Neural cell (in vitro differentiated cells): Measurements from ENCODE around the gene SLC36A1. TPM values are rescaled to one million over a fixed set of nuclear protein-coding genes. Genes with fewer than 3 reads are reported as not detected.

ENCODE experiments used
- H2AFZ ChIP-seq: fragments of 200-600, 300-800 bp; sonication (generic), shearing (Covaris generic); 2 replicates; pipeline ENCODE4 v1.6.0; 2014; ENCODE audit warnings: low read depth, mild to moderate bottlenecking, antibody characterized with exemption, low read length, moderate library complexity
- H3F3A ChIP-seq: fragments of 200-600 bp; shearing (Covaris generic); 2 replicates; pipeline ENCODE4 v1.6.1; 2016; ENCODE audit warnings: mild to moderate bottlenecking, moderate library complexity, mixed read lengths, antibody characterized with exemption, low read length; ENCODE audit not compliant: insufficient read depth, poor library complexity, severe bottlenecking
- H3K27ac ChIP-seq: fragments of 200-600, 300-800 bp; sonication (generic), shearing (Covaris generic); 2 replicates; pipeline ENCODE4 v1.5.1; 2014; ENCODE audit warnings: mild to moderate bottlenecking, low read length, moderate library complexity
- H3K27me3 ChIP-seq: fragments of 300-800, 200-600 bp; sonication (generic), shearing (Covaris generic); 2 replicates; pipeline ENCODE4 v1.6.0; 2014; ENCODE audit warnings: mild to moderate bottlenecking, low read depth, low read length, moderate library complexity; ENCODE audit not compliant: insufficient read depth
- H3K36me3 ChIP-seq: fragments of 300-800, 200-600 bp; sonication (generic), shearing (Covaris generic); 2 replicates; pipeline ENCODE4 v1.5.1; 2014; ENCODE audit warnings: mild to moderate bottlenecking, antibody characterized with exemption, low read length, moderate library complexity; ENCODE audit not compliant: insufficient read depth
- H3K4me2 ChIP-seq: fragments of 300-800, 200-600 bp; sonication (generic), shearing (Covaris generic); 2 replicates; pipeline ENCODE4 v1.6.0; 2014; ENCODE audit warnings: mild to moderate bottlenecking, low read length
- H3K4me3 ChIP-seq: fragments of 300-800, 200-600 bp; sonication (generic), shearing (Covaris generic); 2 replicates; pipeline ENCODE4 v1.5.1; 2014; ENCODE audit warnings: mild to moderate bottlenecking, low read length, moderate library complexity
- H3K79me2 ChIP-seq: fragments of 200-600 bp; shearing (Covaris generic); replicated peaks from 2 replicates; pipeline ENCODE4 v1.6.0; 2014; ENCODE audit warnings: mild to moderate bottlenecking, low read length, moderate library complexity; ENCODE audit not compliant: insufficient read depth
- H3K9ac ChIP-seq: fragments of 300-800, 200-600 bp; sonication (generic), shearing (Covaris generic); 2 replicates; pipeline ENCODE4 v1.6.1; 2016; ENCODE audit warnings: mild to moderate bottlenecking, low read length, mixed read lengths
- H3K9me2 ChIP-seq: fragments of 200-600 bp; shearing (Covaris generic); 2 replicates; pipeline ENCODE4 v1.6.1; 2016; ENCODE audit warnings: mild to moderate bottlenecking, low read length, mixed read lengths; ENCODE audit not compliant: insufficient read depth
- H3K9me3 ChIP-seq: fragments of 200-600, 300-800 bp; sonication (generic), shearing (Covaris generic); 2 replicates; pipeline ENCODE4 v1.6.1; 2016; ENCODE audit warnings: mild to moderate bottlenecking, mixed run types, low read length, moderate library complexity, mixed read lengths
- H4K20me1 ChIP-seq: fragments of 200-600 bp; shearing (Covaris generic); 2 replicates; pipeline ENCODE4 v1.6.1; 2016; ENCODE audit warnings: mild to moderate bottlenecking, mixed run types; ENCODE audit not compliant: insufficient read depth
- CTCF ChIP-seq: fragments of 450-650 bp; IDR thresholded peaks from 2 replicates; pipeline ENCODE4 v1.5.1; 2014; ENCODE audit warnings: antibody characterized with exemption, mild to moderate bottlenecking, moderate library complexity; ENCODE audit not compliant: poor library complexity, severe bottlenecking
- EP300 ChIP-seq: fragments of 450-650 bp; conservative IDR thresholded peaks from 2 replicates; pipeline ENCODE4 v1.6.1; 2014; ENCODE audit warnings: antibody characterized with exemption, mild to moderate bottlenecking, moderate library complexity; ENCODE audit not compliant: poor library complexity, severe bottlenecking
- EZH2 ChIP-seq: fragments of 200-600, 300-800 bp; shearing (Covaris generic), sonication (generic); IDR thresholded peaks from 2 replicates; pipeline ENCODE4 v1.6.1; 2014; ENCODE audit warnings: antibody characterized with exemption, low read length, borderline replicate concordance, mild to moderate bottlenecking; ENCODE audit not compliant: insufficient read depth, poor library complexity, severe bottlenecking
- MXI1 ChIP-seq: fragments of 450-650 bp; conservative IDR thresholded peaks from 2 replicates; pipeline ENCODE4 v1.6.1; 2014; ENCODE audit warnings: antibody characterized with exemption, mild to moderate bottlenecking; ENCODE audit not compliant: poor library complexity, severe bottlenecking
- POLR2AphosphoS5 ChIP-seq: IDR thresholded peaks from 2 replicates; pipeline ENCODE4 v1.6.1; 2012
- RAD21 ChIP-seq: fragments of 450-650 bp; conservative IDR thresholded peaks from 2 replicates; pipeline ENCODE4 v1.6.1; 2014; ENCODE audit warnings: antibody characterized with exemption, mild to moderate bottlenecking, moderate library complexity
- SMC3 ChIP-seq: fragments of 450-650 bp; conservative IDR thresholded peaks from 2 replicates; pipeline ENCODE4 v1.6.1; 2014; ENCODE audit warnings: antibody characterized with exemption, mild to moderate bottlenecking, moderate library complexity; ENCODE audit not compliant: poor library complexity
- TAF1 ChIP-seq: IDR thresholded peaks from 2 replicates; pipeline ENCODE4 v1.6.1; 2012; ENCODE audit warnings: low read depth
- polyA plus RNA-seq: library from polyadenylated mRNA; depleted of rRNA; stranded (reverse); fragments of >200 nt; gene quantifications from 2 replicates; pipeline ENCODE4 v1.2.3, GENCODE V29; 2014
- TF ChIP-seq, protein P1 (sequence below): IDR thresholded peaks from 2 replicates; pipeline ENCODE4 v1.6.1; 2012; ENCODE audit warnings: borderline replicate concordance

The SLC36A1 gene
- polyA plus RNA-seq, 1 donor from 2014 or later = 5.3 TPM

DNA sequence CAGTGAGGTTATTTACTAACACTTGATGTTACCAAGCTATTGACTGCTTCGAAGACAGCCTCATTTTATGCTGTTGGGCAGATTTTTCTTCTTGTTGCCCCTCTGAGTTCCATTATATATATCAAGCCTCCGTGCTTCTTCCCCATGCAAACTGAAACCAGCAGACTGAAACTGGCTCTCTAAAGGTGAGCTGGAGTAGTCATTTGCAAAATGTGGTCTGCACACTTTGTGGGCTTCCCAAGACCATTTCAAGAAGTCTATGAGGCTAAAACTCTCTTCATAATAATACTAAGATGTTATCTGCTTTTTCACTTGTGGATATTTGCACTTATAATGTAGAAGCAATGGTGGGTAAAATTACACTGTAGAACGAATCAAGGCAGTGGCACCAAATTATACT is 13.9 kb downstream of the SLC36A1 start:
- Histone ChIP-seq H3K9ac (no peak overlapping the region), H2AFZ (no peak overlapping the region), H4K20me1 (no peaks in the 10 kb centered on the region), H3K27me3 (no peaks in the 10 kb centered on the region), H3K9me2 (no peaks in the 10 kb centered on the region), H3K9me3 (no peaks in the 10 kb centered on the region), H3K4me2 (no peak overlapping the region), H3F3A (no peaks in the 10 kb centered on the region), H3K27ac (no peak overlapping the region), H3K4me3 (no peak overlapping the region), H3K79me2 (no peaks in the 10 kb centered on the region), H3K36me3 (no peaks in the 10 kb centered on the region)
- TF ChIP-seq MXI1 (no peak), EZH2 (no peak), SMC3 (no peak), RAD21 (no peak)

DNA sequence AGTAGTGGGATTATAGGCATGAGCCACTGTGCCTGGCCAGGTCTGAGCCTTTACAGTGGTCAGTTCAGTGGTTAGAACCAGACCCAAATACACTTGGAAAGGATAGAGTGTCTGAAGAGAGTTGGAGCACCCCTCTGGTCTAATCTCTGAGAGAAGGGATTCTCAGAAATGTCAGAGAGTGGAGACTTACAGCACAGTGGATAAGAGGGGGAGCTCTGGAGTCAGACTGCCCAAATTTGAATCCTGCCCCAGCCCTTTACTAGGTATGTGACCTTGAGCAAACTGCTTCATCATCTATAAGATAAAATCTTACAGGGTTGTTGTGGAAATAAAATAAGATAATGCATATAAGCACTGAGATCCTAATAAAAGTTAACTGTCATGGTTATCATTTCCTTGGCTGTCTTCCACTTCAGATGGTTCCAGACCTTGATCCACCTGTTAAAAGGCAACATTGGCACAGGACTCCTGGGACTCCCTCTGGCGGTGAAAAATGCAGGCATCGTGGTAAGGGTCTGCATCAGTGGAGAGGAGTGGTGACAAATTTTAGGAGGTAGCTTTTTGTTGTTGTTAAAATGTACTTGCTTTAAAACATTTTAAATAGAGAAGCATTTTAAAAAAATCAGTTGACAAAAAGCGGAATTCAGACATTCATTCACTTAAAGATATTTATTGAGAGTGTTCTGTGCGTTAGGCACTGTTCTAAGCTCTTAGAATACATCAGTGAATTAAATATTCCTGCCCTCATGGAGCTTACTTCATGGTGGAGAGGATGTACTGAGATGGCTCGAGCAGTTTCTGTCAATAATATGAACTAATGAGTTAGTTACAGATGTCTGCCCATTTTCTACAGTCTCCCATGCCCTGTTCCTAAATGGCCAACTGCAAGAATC is 16.0 kb downstream of the SLC36A1 start:
- no peaks in the 10 kb centered on the region for H3K36me3 ChIP-seq
- no peaks in the 10 kb centered on the region for H3K9me2 ChIP-seq
- H3K9me3 ChIP-seq = no peaks in the 10 kb centered on the region
- TF ChIP-seq CTCF = peak; percentile 31
- no peak for TF ChIP-seq POLR2AphosphoS5
- no peak overlapping the region for H3K9ac ChIP-seq
- no peak overlapping the region for H3K4me3 ChIP-seq
- no peaks in the 10 kb centered on the region for H3K79me2 ChIP-seq
- H2AFZ ChIP-seq = no peak overlapping the region
- no peaks in the 10 kb centered on the region for H3F3A ChIP-seq
- H3K27me3 ChIP-seq = no peaks in the 10 kb centered on the region
- no peak overlapping the region for H3K4me2 ChIP-seq
- no peaks in the 10 kb centered on the region for H4K20me1 ChIP-seq
- H3K27ac ChIP-seq = no peak overlapping the region

GRCh38 chr5:151464101-151464500 is 16.7 kb downstream of the SLC36A1 start:
- H2AFZ ChIP-seq = no peak overlapping the region
- H3K4me2 ChIP-seq = no peak overlapping the region
- H3K79me2 ChIP-seq = no peaks in the 10 kb centered on the region
- no peaks in the 10 kb centered on the region for H4K20me1 ChIP-seq
- H3K9ac ChIP-seq = no peak overlapping the region
- H3K27me3 ChIP-seq = no peaks in the 10 kb centered on the region
- H3K36me3 ChIP-seq = no peaks in the 10 kb centered on the region
- no peaks in the 10 kb centered on the region for H3K9me3 ChIP-seq
- TF ChIP-seq, protein P1, sequence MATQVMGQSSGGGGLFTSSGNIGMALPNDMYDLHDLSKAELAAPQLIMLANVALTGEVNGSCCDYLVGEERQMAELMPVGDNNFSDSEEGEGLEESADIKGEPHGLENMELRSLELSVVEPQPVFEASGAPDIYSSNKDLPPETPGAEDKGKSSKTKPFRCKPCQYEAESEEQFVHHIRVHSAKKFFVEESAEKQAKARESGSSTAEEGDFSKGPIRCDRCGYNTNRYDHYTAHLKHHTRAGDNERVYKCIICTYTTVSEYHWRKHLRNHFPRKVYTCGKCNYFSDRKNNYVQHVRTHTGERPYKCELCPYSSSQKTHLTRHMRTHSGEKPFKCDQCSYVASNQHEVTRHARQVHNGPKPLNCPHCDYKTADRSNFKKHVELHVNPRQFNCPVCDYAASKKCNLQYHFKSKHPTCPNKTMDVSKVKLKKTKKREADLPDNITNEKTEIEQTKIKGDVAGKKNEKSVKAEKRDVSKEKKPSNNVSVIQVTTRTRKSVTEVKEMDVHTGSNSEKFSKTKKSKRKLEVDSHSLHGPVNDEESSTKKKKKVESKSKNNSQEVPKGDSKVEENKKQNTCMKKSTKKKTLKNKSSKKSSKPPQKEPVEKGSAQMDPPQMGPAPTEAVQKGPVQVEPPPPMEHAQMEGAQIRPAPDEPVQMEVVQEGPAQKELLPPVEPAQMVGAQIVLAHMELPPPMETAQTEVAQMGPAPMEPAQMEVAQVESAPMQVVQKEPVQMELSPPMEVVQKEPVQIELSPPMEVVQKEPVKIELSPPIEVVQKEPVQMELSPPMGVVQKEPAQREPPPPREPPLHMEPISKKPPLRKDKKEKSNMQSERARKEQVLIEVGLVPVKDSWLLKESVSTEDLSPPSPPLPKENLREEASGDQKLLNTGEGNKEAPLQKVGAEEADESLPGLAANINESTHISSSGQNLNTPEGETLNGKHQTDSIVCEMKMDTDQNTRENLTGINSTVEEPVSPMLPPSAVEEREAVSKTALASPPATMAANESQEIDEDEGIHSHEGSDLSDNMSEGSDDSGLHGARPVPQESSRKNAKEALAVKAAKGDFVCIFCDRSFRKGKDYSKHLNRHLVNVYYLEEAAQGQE = no peak
- TF ChIP-seq EP300 (no peak), SMC3 (no peak), EZH2 (no peak), RAD21 (no peak), POLR2AphosphoS5 (no peak), TAF1 (no peak), CTCF (no peak), MXI1 (no peak)
- no peaks in the 10 kb centered on the region for H3F3A ChIP-seq
- no peaks in the 10 kb centered on the region for H3K9me2 ChIP-seq
- no peak overlapping the region for H3K27ac ChIP-seq
- no peak overlapping the region for H3K4me3 ChIP-seq
